ENCODE measurements around the gene PAAF1.
"Not testable (repeated sequence)": the region's sequence is repeated elsewhere in the genome, so short reads cannot be mapped to it uniquely, and the experiment has no call there.

PAAF1 gene

GRCh38 chr11:73888244-73888643 lies 11.4 kb downstream of the PAAF1 start:
- no peak for DNase-seq

- no peak for DNase-seq
Measured at GRCh38 chr11:73889019-73889418, 12.2 kb downstream of the PAAF1 start.

- DNase-seq = no peak
Measured at GRCh38 chr11:73889536-73889935, 12.7 kb downstream of the PAAF1 start.

GRCh38 chr11:73893041-73893440 lies 16.2 kb downstream of the PAAF1 start:
- no peak for DNase-seq

- DNase-seq = no peak
Measured at GRCh38 chr11:73894725-73895335, 18.0 kb downstream of the PAAF1 start.

GRCh38 chr11:73902303-73902702 lies 25.5 kb downstream of the PAAF1 start:
- no peak for DNase-seq

GRCh38 chr11:73907191-73907590 lies 30.4 kb downstream of the PAAF1 start:
- no peak for DNase-seq

- DNase-seq = no peak
Measured at GRCh38 chr11:73912026-73912425, 35.2 kb downstream of the PAAF1 start.

- no peak for DNase-seq
Measured at GRCh38 chr11:73913472-73913871, 36.7 kb downstream of the PAAF1 start.

GRCh38 chr11:73914284-73914683 lies 37.5 kb downstream of the PAAF1 start:
- DNase-seq = no peak

- DNase-seq = no peak
Measured at GRCh38 chr11:73916435-73916834, 39.6 kb downstream of the PAAF1 start.

- DNase-seq = no peak
Measured at GRCh38 chr11:73921180-73921579, 44.4 kb downstream of the PAAF1 start.

- no peak for DNase-seq
Measured at GRCh38 chr11:73929388-73929787, 52.6 kb downstream of the PAAF1 start.

- DNase-seq = no peak
Measured at GRCh38 chr11:73931039-73931645, 54.3 kb downstream of the PAAF1 start.

GRCh38 chr11:73931951-73932350 lies 55.2 kb downstream of the PAAF1 start:
- DNase-seq = no peak

GRCh38 chr11:73932781-73933180 lies 56.0 kb downstream of the PAAF1 start:
- DNase-seq = no peak

- DNase-seq = not testable (repeated sequence)
Measured at GRCh38 chr11:73936047-73936446, 59.2 kb downstream of the PAAF1 start.

- no peak for DNase-seq
Measured at GRCh38 chr11:73939096-73939495, 62.3 kb downstream of the PAAF1 start.

GRCh38 chr11:73940801-73941570 lies 64.2 kb downstream of the PAAF1 start:
- DNase-seq = no peak

GRCh38 chr11:73942010-73942409 lies 65.2 kb downstream of the PAAF1 start:
- DNase-seq = no peak

GRCh38 chr11:73944085-73944484 lies 67.3 kb downstream of the PAAF1 start:
- no peak for DNase-seq

GRCh38 chr11:73944901-73945300 lies 68.1 kb downstream of the PAAF1 start:
- DNase-seq = no peak

GRCh38 chr11:73945396-73945795 lies 68.6 kb downstream of the PAAF1 start:
- DNase-seq = no peak

GRCh38 chr11:73946798-73947458 lies 70.1 kb downstream of the PAAF1 start:
- no peak for DNase-seq
